BLaER1 (cell line): Measurements from ENCODE around the gene SBF2.
"Not testable (repeated sequence)": the region's sequence is repeated elsewhere in the genome, so short reads cannot be mapped to it uniquely, and the experiment has no call there.

Experiments used
- H3K27ac ChIP-seq: shearing (Covaris generic); formaldehyde crosslinking; 2 replicates; pipeline ENCODE4 v1.8.1; 2022
- H3K27me3 ChIP-seq: shearing (Covaris generic); formaldehyde crosslinking; 2 replicates; pipeline ENCODE4 v1.8.1; 2022
- H3K36me3 ChIP-seq: shearing (Covaris generic); formaldehyde crosslinking; 2 replicates; pipeline ENCODE4 v1.8.1; 2022
- H3K4me1 ChIP-seq: shearing (Covaris generic); formaldehyde crosslinking; 2 replicates; pipeline ENCODE4 v1.8.1; 2022
- H3K4me2 ChIP-seq: shearing (Covaris generic); formaldehyde crosslinking; 2 replicates; pipeline ENCODE4 v1.8.1; 2022
- H3K4me3 ChIP-seq: shearing (Covaris generic); formaldehyde crosslinking; 2 replicates; pipeline ENCODE4 v1.8.1; 2022
- H3K9ac ChIP-seq: shearing (Covaris generic); formaldehyde crosslinking; 2 replicates; pipeline ENCODE4 v1.8.1; 2022
- H3K9me3 ChIP-seq: shearing (Covaris generic); formaldehyde crosslinking; 2 replicates; pipeline ENCODE4 v1.8.1; 2022
- H4K20me1 ChIP-seq: shearing (Covaris generic); formaldehyde crosslinking; 2 replicates; pipeline ENCODE4 v1.8.1; 2022
- Cebpa-rat ChIP-seq: shearing (Covaris generic); IDR thresholded peaks from 2 replicates; pipeline ENCODE4 v1.8.1; 2022

SBF2 gene

DNA sequence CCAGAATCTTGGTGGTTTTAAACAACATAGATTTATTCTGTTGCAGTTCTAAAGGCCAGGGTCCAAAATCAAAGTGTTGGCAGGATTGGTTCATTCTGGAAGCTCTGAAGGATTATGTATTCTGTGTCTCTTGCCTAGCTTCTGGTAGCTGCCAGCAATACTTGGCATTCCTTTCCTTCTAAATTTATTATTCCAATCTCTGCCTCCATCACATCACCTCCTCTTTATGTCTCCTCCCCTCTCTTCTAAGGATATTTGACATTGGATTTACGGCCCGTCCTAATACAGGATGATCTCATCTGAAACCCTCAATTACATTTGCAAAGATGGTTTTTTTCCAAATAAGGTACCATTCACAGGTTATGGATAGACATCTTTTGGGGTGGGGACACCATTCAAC, 186.5 kb downstream of the SBF2 start:
- H3K4me2 ChIP-seq = no peak overlapping the region
- peaks cover 11% of the 10 kb centered on the region for H3K4me1 ChIP-seq
- no peaks in the 10 kb centered on the region for H3K9me3 ChIP-seq
- H3K4me3 ChIP-seq = no peak overlapping the region
- H3K27me3 ChIP-seq = no peaks in the 10 kb centered on the region
- H4K20me1 ChIP-seq = no peaks in the 10 kb centered on the region
- no peak for TF ChIP-seq Cebpa-rat
- H3K27ac ChIP-seq = no peak overlapping the region
- H3K9ac ChIP-seq = no peak overlapping the region
- no peaks in the 10 kb centered on the region for H3K36me3 ChIP-seq

DNA sequence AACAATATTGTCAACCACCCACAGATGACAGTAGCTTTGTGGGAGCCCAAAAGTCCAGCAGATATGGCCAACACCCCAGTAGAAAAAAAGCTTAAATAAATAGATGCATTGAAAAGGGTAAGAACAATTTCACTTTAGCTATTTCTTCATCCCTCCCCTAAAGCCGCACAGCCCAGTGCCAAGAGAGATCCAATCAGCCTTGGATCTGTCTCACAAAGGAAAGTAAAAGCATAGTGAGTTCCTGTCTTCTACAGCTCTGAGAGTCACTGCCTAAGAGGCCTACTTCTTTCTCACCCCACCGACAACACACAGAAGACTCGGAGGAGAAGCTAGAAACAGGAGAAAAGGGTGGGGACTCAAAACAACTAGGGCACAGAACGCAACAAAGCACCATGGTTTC, 196.4 kb downstream of the SBF2 start:
- H3K27ac ChIP-seq = no peak overlapping the region
- TF ChIP-seq Cebpa-rat = no peak

DNA sequence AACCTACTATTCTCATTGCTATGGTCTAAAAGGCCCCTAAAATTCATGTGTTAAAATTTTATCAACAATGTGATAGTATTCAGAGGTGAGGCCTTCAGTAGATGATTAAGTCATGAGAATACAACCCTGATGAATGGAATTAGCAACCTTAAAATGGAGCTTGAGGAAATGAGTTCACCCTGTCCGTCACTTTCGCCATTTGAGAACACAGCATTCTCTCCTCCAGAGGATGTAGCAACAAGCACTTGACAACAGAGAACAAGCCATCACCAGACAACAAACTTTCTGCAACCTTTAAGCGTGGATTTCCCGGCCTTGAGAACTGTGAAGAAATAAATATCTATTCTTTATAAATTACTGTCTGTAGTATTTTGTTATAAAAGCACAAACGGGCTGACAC, 197.0 kb downstream of the SBF2 start:
- Histone ChIP-seq H3K36me3 (no peaks in the 10 kb centered on the region), H3K9ac (no peak overlapping the region), H3K27ac (no peak overlapping the region), H4K20me1 (no peaks in the 10 kb centered on the region), H3K9me3 (peaks cover 28% of the 10 kb centered on the region), H3K4me3 (no peak overlapping the region), H3K4me1 (0 out of 2 replicates have a peak, but pooled peaks cover under 1% of the 10 kb centered on the region), H3K27me3 (no peaks in the 10 kb centered on the region), H3K4me2 (no peak overlapping the region)
- no peak for TF ChIP-seq Cebpa-rat

More for the DNA sequence above, 196.4 kb downstream of the SBF2 start:
- Histone ChIP-seq H3K36me3 (no peaks in the 10 kb centered on the region), H4K20me1 (no peaks in the 10 kb centered on the region), H3K4me1 (no peaks in the 10 kb centered on the region), H3K9me3 (peaks cover 28% of the 10 kb centered on the region), H3K9ac (no peak overlapping the region), H3K27me3 (no peaks in the 10 kb centered on the region), H3K4me2 (no peak overlapping the region), H3K4me3 (no peak overlapping the region)

DNA sequence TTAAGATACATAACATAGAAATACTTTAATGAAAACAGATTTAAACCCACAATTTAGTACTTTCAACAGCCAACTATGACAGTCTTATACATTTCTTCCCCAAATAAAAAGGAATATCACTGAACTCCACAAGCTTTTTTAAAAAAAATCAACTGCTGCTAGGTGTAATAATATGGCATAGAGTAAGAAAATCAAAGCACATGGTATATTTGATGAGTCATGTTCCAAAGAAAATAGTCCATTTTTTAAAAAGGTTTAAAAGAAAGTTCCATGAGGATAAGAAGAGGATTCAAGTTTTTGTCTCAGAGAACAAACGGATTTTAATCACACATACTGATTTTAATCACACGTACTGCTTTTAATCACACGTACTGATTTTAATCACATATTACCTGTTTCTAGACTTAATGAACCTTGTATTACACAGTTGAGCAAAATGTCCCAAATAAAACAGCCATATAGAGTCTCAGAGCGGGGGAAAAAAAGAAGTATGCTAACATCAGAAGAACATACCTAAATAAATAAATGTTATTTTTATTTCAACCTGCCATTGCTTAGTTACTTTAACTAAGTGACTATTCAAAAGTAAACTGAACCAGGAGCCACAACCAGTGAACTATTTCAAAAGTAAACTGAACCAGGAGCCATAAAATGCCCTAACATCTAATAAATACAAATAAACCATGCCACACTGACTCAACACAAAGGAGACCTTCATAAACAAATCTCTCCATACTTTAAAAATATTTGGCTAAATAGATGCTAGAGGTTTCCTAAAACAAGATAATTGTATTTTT, 198.4 kb downstream of the SBF2 start:
- Histone ChIP-seq H3K9ac (no peak overlapping the region), H3K4me3 (no peak overlapping the region), H3K9me3 (peaks cover 27% of the 10 kb centered on the region), H3K36me3 (no peaks in the 10 kb centered on the region), H3K4me2 (no peak overlapping the region), H3K4me1 (peaks cover 7% of the 10 kb centered on the region; the same call in 1 of the 2 replicates), H3K27ac (no peak overlapping the region), H4K20me1 (no peaks in the 10 kb centered on the region), H3K27me3 (no peaks in the 10 kb centered on the region)
- TF ChIP-seq Cebpa-rat = no peak

DNA sequence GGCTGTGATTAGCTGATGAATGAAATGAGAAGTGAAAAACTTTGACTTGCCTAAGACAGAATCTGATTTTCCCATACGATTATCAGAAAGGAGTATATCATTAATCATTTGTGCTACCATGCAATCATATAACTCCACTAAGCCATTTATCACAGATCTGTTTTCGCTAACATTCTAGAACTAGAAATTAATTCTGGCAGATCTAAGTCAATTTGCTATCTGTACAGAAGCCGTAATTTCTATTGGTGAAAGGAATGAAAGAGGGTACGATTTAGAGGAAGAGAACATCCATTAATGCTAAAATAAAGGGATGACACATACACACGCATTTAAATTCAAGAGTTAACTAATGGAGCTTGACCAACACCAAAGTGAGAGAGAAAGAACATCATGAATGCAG, 201.6 kb downstream of the SBF2 start:
- peaks cover 7% of the 10 kb centered on the region; the same call in 1 of the 2 replicates for H3K4me1 ChIP-seq
- H3K9ac ChIP-seq = no peak overlapping the region
- no peaks in the 10 kb centered on the region for H4K20me1 ChIP-seq
- no peaks in the 10 kb centered on the region for H3K27me3 ChIP-seq
- H3K4me3 ChIP-seq = no peak overlapping the region
- TF ChIP-seq Cebpa-rat = no peak
- no peak overlapping the region for H3K4me2 ChIP-seq
- H3K9me3 ChIP-seq = peaks cover under 1% of the 10 kb centered on the region; the same call in 1 of the 2 replicates
- no peak overlapping the region for H3K27ac ChIP-seq
- no peaks in the 10 kb centered on the region for H3K36me3 ChIP-seq

DNA sequence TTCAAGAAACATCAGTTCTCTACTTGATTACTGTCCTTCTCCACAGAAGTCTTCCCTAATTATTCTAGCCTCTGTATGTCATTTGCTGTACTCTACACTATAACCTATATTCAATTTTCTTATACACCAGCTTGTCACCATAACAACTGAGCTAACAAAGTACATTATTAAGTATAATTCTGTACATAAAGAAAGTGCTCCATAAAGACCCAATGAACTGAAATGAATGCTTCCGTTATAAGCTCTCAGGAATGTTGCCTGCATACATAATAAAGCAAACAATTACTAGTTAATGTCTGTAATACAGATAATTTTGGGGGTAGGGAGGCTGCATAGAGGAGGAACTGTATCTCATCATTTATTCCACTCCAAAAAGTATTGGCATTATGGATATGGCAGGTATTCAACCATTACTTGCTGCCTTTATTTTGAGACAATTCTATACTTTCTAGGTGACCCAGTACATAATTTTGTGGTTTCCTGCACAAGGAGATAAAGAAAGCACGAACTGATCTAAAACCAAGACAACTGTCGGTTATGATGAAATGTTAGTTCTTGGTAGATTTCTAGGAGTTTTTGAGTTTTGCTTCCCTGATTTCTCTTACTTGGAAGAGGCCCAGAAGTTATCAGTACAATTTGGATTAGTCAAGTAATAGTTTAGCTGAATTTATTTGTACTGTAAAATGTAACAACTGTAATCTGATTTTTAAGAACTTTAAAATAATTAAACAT, 202.5 kb downstream of the SBF2 start:
- H3K9me3 ChIP-seq = no peaks in the 10 kb centered on the region
- H3K4me1 ChIP-seq = peaks cover 7% of the 10 kb centered on the region; the same call in 1 of the 2 replicates
- no peaks in the 10 kb centered on the region for H3K27me3 ChIP-seq
- H4K20me1 ChIP-seq = no peaks in the 10 kb centered on the region
- H3K27ac ChIP-seq = no peak overlapping the region
- H3K36me3 ChIP-seq = no peaks in the 10 kb centered on the region
- H3K4me3 ChIP-seq = no peak overlapping the region
- no peak overlapping the region for H3K9ac ChIP-seq
- no peak for TF ChIP-seq Cebpa-rat
- H3K4me2 ChIP-seq = peak overlapping the region; percentile 7

DNA sequence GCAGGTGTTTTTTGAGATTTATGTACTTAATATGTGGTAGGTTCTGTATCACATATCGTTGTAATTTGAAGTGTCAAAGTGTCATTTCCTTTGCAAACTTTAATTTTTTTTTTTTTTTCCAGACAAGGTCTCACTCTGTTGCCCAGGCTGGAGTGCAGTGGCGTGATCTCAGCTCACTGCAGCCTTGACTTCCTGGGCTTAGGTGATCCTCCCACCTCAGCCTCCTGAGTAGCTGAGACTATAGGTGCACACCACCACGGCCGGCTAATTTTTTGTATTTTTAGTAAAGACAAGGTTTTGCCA, 206.1 kb downstream of the SBF2 start:
- H4K20me1 ChIP-seq, H3K27ac ChIP-seq, H3K4me1 ChIP-seq, H3K27me3 ChIP-seq, H3K36me3 ChIP-seq, H3K9ac ChIP-seq, H3K4me3 ChIP-seq, H3K9me3 ChIP-seq, H3K4me2 ChIP-seq: not testable (repeated sequence)

DNA sequence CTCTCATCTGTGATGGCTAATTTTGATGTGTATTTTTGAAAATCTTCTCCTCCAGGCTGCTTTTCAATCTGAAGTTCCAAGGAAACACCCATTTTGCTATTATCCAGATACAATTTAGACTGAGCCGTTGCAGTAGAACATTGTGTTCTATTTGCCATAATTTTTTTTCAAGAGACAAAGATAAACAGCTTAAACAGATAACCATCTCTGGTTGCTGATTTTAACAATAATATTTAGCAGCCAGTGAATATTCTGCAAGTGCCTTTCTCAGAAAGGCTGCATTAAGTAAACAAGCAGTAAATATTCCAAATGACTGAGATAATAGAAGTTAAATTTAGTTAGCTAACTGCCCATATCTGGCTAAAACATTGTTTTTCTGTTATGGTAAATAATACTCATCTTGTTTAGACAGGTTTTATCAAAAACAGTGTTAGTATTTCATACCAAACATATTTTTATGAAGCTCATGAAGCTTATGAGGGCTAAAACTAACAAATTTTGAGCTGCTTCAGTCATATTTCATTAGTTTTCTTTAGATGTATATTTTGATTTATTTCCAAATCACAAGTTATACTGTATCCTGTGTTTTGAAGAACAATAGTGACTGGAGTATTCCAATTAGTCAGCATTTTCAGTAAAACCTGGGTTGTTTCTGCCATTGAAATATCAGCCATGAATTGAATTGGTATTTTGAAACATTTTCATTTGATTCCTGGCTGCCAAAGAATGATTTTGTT, 206.7 kb downstream of the SBF2 start:
- no peaks in the 10 kb centered on the region for H4K20me1 ChIP-seq
- no peak overlapping the region for H3K27ac ChIP-seq
- H3K4me3 ChIP-seq = no peak overlapping the region
- no peaks in the 10 kb centered on the region for H3K27me3 ChIP-seq
- TF ChIP-seq Cebpa-rat = no peak
- H3K4me2 ChIP-seq = no peak overlapping the region
- peaks cover 7% of the 10 kb centered on the region; the same call in 1 of the 2 replicates for H3K4me1 ChIP-seq
- no peak overlapping the region for H3K9ac ChIP-seq
- H3K9me3 ChIP-seq = 0 out of 2 replicates have a peak, but pooled peaks cover 7% of the 10 kb centered on the region
- H3K36me3 ChIP-seq = no peaks in the 10 kb centered on the region

DNA sequence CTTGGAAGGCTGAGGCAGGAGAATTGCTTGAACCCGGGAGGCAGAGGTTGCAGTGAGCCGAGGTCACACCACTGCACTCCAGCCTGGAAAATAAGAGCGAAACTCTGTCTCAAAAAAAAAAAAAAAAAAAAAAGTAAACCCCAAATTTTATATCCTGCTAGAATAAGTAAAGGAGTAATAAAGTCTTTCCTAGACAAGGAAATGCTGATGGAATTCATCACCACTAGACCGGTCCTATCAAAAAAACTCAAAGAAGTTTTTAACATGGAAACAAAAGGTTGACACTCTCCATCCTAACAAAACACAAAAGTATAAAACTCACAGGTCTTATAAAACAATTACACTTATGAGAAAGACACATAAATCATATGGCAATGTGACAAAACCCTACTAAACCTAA, 213.9 kb downstream of the SBF2 start:
- Histone ChIP-seq H3K9ac (no peak overlapping the region), H3K4me1 (no peaks in the 10 kb centered on the region), H3K27me3 (no peaks in the 10 kb centered on the region), H3K27ac (no peak overlapping the region), H3K36me3 (no peaks in the 10 kb centered on the region), H3K4me2 (no peak overlapping the region), H4K20me1 (no peaks in the 10 kb centered on the region), H3K4me3 (no peak overlapping the region), H3K9me3 (peaks cover 30% of the 10 kb centered on the region)
- no peak for TF ChIP-seq Cebpa-rat
